GM12878 (cell line): ENCODE data around the gene ADAMTSL2. TPM values are rescaled to one million over a fixed set of nuclear protein-coding genes. Genes with fewer than 3 reads are reported as not detected.

Experiments
- ATAC-seq: fragments of 200-7000 bp; cut with Tn5 transposase; 3 replicates; pipeline ENCODE4 v1.9.1; 2020; ENCODE audit warnings: mild to moderate bottlenecking, moderate library complexity
- BruUV-seq: library from RNA; stranded (reverse); fragments of 400-500 nt; replicated peaks from 2 replicates; lab custom pipeline; 2021; lab: Mats Ljungman, UMichigan
- CTCF ChIA-PET: fragments of 300-600 bp; sonication (Branson Sonifier 250); formaldehyde crosslinking; extraction: SDS; loops from one replicate; lab custom pipeline; 2021; ENCODE audit warnings: inconsistent platforms; lab: Yijun Ruan, JAX
- POLR2A ChIA-PET: fragments of 350-600 bp; formaldehyde crosslinking; extraction: SDS; loops from one replicate; lab custom pipeline; 2021; ENCODE audit warnings: inconsistent platforms; lab: Charles Lee
- RAD21 ChIA-PET: fragments of 300-600 bp; sonication (Branson Sonifier 250); formaldehyde crosslinking; loops from one replicate; lab custom pipeline; 2023; ENCODE audit warnings: antibody characterized with exemption; ENCODE audit not compliant: unreplicated experiment; lab: Charles Lee
- SMC1A ChIA-PET: fragments of 300-600 bp; sonication (Branson Sonifier 250); formaldehyde crosslinking; loops from one replicate; lab custom pipeline; 2023; ENCODE audit not compliant: unreplicated experiment, uncharacterized antibody; lab: Charles Lee
- DNase-seq: peaks from one replicate; pipeline ENCODE4 v3.0.0-alpha.2; 2011; ENCODE audit warnings: low read depth, low spot score
- FAIRE-seq: peaks from 3 replicates; lab custom pipeline; 2011; peaks lifted over from hg19 to GRCh38; lab: Jason Lieb, UNC
- H2AFZ ChIP-seq: 2 replicates; pipeline ENCODE4 v1.6.0; 2011; ENCODE audit warnings: low read depth, low read length, control low read depth; ENCODE audit not compliant: control insufficient read depth
- H3K27ac ChIP-seq: 2 replicates; pipeline ENCODE4 v1.5.1; 2011; ENCODE audit warnings: control low read depth; ENCODE audit not compliant: control insufficient read depth, insufficient read depth
- H3K27me3 ChIP-seq, 2 experiments: replicated peaks in 1 of 2; 2 replicates each; pipeline versions ENCODE4 v1.6.0 to v1.6.1; 2011; ENCODE audit warnings: low read length in 1 of 2; ENCODE audit not compliant: control insufficient read depth in 2 of 2, insufficient read depth in 2 of 2
- H3K36me3 ChIP-seq, 2 experiments: 2 replicates each; pipeline ENCODE4 v1.5.1; 2011; ENCODE audit warnings: low read length in 1 of 2; ENCODE audit not compliant: control insufficient read depth in 2 of 2, insufficient read depth in 2 of 2
- H3K4me1 ChIP-seq: 2 replicates; pipeline ENCODE4 v1.6.1; 2011; ENCODE audit warnings: mild to moderate bottlenecking, low read length, moderate library complexity, mixed read lengths; ENCODE audit not compliant: control insufficient read depth, insufficient read depth
- H3K4me2 ChIP-seq: 2 replicates; pipeline ENCODE4 v1.6.0; 2011; ENCODE audit warnings: control low read depth; ENCODE audit not compliant: control insufficient read depth, insufficient read depth
- H3K4me3 ChIP-seq: fragments of 200-600 bp; sonication (generic); 2 replicates; pipeline ENCODE4 v1.5.1; 2016
- H3K79me2 ChIP-seq: 2 replicates; pipeline ENCODE4 v1.6.0; 2011; ENCODE audit warnings: low read length; ENCODE audit not compliant: control insufficient read depth, insufficient read depth
- H3K9ac ChIP-seq: 2 replicates; pipeline ENCODE4 v1.8.0; 2011; ENCODE audit warnings: low read length, control low read depth, mixed read lengths; ENCODE audit not compliant: control insufficient read depth, insufficient read depth
- H3K9me3 ChIP-seq: replicated peaks from 3 replicates; pipeline ENCODE4 v1.5.1; 2011; ENCODE audit warnings: mild to moderate bottlenecking, low read length; ENCODE audit not compliant: control insufficient read depth, insufficient read depth
- H4K20me1 ChIP-seq: 2 replicates; pipeline ENCODE4 v1.6.0; 2011; ENCODE audit not compliant: control insufficient read depth, insufficient read depth
- CTCF ChIP-seq, 3 experiments: IDR thresholded peaks in 2 of 3; conservative IDR thresholded peaks in 1 of 3; 2 replicates each; pipeline ENCODE4 v1.5.1; 2011; ENCODE audit warnings: low read depth in 3 of 3, low read length in 3 of 3, mild to moderate bottlenecking in 3 of 3, control low read depth in 2 of 3, moderate library complexity in 2 of 3, inconsistent platforms in 1 of 3, mixed read lengths in 1 of 3; ENCODE audit not compliant: control insufficient read depth in 2 of 3, insufficient read depth in 1 of 3; ENCODE audit errors: extremely low read depth in 1 of 3
- SMC3 ChIP-seq: IDR thresholded peaks from 2 replicates; pipeline ENCODE4 v1.6.1; 2011; ENCODE audit warnings: low read length, improper control_type of control experiment, borderline replicate concordance
- TAF1 ChIP-seq: IDR thresholded peaks from 2 replicates; pipeline ENCODE4 v1.6.1; 2011; ENCODE audit warnings: mild to moderate bottlenecking, low read depth, low read length, borderline replicate concordance
- WGBS: methylation state at CpG from one replicate; pipeline ENCODE4 v1.1.6; 2016; ENCODE audit warnings: low lambda C conversion rate; ENCODE audit not compliant: insufficient replicate concordance, insufficient coverage; ENCODE audit errors: missing lambda C conversion rate; 5-methylcytosine and 5-hydroxymethylcytosine counted together
- in situ Hi-C: fragments of 300-500 bp; cut with MboI; formaldehyde crosslinking; loops from 9 replicates; pipeline ENCODE4 v1.14.3; 2018; ENCODE audit warnings: mixed read lengths
- intact Hi-C: fragments of 100-400 bp; cut with micrococcal nuclease; formaldehyde crosslinking; loops from one replicate; pipeline ENCODE4 v1.14.2; 2022; ENCODE audit not compliant: unreplicated experiment
- polyA plus RNA-seq, 11 experiments: library from polyadenylated mRNA; depleted of rRNA in 4 of 11; unstranded in 6 of 11; stranded (reverse) in 5 of 11; fragments of >200 nt; fragmentation: Nextera tagmentation in 4 of 11; fragmentation: Illumina TruSeq in 1 of 11; extraction: Ambion mirVana in 4 of 11; extraction: Trizol in 1 of 11; gene quantifications; 1 replicate in 1 of 11; 2 replicates in 10 of 11; pipeline versions ENCODE4 v1.2.1 to v1.2.3, GENCODE V29; 2011 to 2016; ENCODE audit warnings: inconsistent platforms in 2 of 11, missing spikeins in 2 of 11, low read depth in 1 of 11
- total RNA-seq, 4 experiments: library from RNA; depleted of rRNA in 3 of 4; stranded (reverse); fragments of >200 nt in 3 of 4; fragmentation: Illumina TruSeq in 1 of 4; extraction: Trizol in 1 of 4; gene quantifications; 2 replicates each; pipeline versions ENCODE4 v1.2.1 to v1.2.3, GENCODE V29; 2013 to 2021

ADAMTSL2 gene
- total and polyA plus RNA-seq, 10 of the 15 experiments (the other 5 are each of a cell fraction or from before 2014, with no cell fraction given) = 0.07 TPM; not detected in 9

DNA sequence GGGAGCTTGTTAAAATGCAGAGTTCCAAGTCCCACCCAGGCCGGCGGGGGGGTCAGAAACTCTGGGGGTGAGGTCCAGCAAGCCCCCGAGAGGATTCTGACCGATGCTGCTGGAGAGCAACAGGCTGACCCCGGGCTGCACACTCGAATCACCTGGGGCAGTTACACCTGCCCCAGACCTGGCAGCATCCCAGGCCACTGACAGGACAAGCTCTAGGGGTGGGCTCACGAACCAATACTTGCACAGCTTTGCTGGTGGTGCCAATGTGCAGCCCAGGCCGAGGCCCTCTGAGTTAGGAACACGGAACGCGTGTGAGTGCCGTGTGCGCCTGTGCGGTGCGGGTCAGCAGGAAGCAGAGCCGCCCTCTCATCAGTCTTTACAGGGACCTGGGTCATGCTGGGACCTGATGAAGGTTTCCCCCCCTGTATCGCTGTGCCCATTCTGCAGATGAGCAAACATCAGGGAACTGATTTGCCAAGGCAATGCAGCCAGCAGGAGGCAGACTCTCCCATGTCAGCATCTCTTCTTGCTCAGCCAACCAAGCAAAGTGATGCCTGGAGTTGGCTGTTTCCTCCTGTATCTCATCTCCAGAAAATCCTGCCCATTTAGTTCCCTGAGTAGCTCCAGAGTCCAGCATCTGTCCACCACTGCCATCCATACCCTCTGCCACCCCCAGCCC is 58.4 kb downstream of the ADAMTSL2 start:
- no peaks in the 10 kb centered on the region for H3K36me3 ChIP-seq
- no peaks in the 10 kb centered on the region for H3K79me2 ChIP-seq
- H3K27me3 ChIP-seq = no peaks in the 10 kb centered on the region
- H3K9me3 ChIP-seq = no peaks in the 10 kb centered on the region; the same call in 1 of the 3 replicates
- in situ Hi-C loops = no loop called here
- H3K27ac ChIP-seq = no peak overlapping the region
- intact Hi-C loops = no loop called here
- SMC1A ChIA-PET = no interaction called here
- TF ChIP-seq TAF1 (no peak), SMC3 (0 out of 2 replicates have a peak, but pooled peaks have one; percentile 12), CTCF (IDR thresholded peaks at IDR 0.05 in 2 of 3, conservative IDR thresholded peaks at IDR 0.05 in 1 of 3; ENCODE audit: control insufficient read depth in 2 of 3, extremely low read depth in 1 of 3, insufficient read depth in 1 of 3, low read depth in 3 of 3, low read length in 3 of 3) (peak in 1 of 3 experiments; percentile 14; a peak in 1 of 6 replicates)
- RAD21 ChIA-PET = no interaction called here
- H4K20me1 ChIP-seq = no peaks in the 10 kb centered on the region
- 46% methylated on average over 16 of the region's 17 CpGs for WGBS
- ATAC-seq (no peak), DNase-seq (no peak), FAIRE-seq (no peak)
- POLR2A ChIA-PET = no interaction called here
- H3K4me3 ChIP-seq = no peak overlapping the region
- H3K4me2 ChIP-seq = no peak overlapping the region
- no TSS peak for BruUV-seq
- H3K4me1 ChIP-seq = no peaks in the 10 kb centered on the region
- H3K9ac ChIP-seq = no peak overlapping the region
- H2AFZ ChIP-seq = no peak overlapping the region
- CTCF ChIA-PET = interaction anchor here (0.9 to 1.6 kb wide), 2 partner anchors 17 to 401 kb away, joined by 3 read pairs; no protein-coding TSS in a partner anchor
